ENCODE results near the gene FBP1. TPM values are rescaled to one million over a fixed set of nuclear protein-coding genes. Genes with fewer than 3 reads are reported as not detected.

FBP1 gene
- total and polyA plus RNA-seq, 10 of the 15 experiments (the other 5 are each of a cell fraction or from before 2014, with no cell fraction given), result 0.11 to 0.38 (median 0.15) TPM; not detected in 7

DNA sequence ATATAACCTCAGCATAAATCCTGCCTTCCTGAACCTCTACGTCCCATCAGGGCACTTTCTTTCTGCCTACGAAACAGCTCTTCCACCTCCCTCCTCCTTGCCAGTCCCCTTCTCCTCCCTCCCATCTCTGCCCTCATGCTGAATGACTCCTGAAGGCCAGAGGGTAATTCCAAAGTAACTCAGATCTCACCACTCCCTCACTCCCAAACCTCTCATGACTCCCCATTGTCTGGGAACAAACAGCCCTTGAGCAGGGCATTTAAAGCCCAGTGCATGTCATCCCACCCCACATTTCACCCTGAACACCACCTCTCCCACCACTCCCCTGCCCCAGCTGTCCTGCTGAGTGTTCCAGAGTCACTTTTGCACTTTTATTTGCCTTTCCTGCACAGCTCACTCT, 8.9 kb upstream of the FBP1 start:
- FAIRE-seq, result no peak

More for the DNA sequence above, 8.9 kb upstream of the FBP1 start:
- Histone ChIP-seq H3K27me3 (replicated peaks in 1 of 2; ENCODE audit: control insufficient read depth in 2 of 2, insufficient read depth in 2 of 2, low read length in 1 of 2) (no peaks in the 10 kb centered on the region), H3K79me2 (ENCODE audit: control insufficient read depth, insufficient read depth, low read length) (no peaks in the 10 kb centered on the region), H4K20me1 (ENCODE audit: control insufficient read depth, insufficient read depth) (no peaks in the 10 kb centered on the region), H2AFZ (ENCODE audit: control insufficient read depth, low read depth, low read length) (no peak overlapping the region), H3K36me3 (ENCODE audit: control insufficient read depth in 2 of 2, insufficient read depth in 2 of 2, low read length in 1 of 2) (no peaks in the 10 kb centered on the region), H3K9me3 (replicated peaks; ENCODE audit: control insufficient read depth, insufficient read depth, low read length) (no peaks in the 10 kb centered on the region), H3K27ac (ENCODE audit: control insufficient read depth, insufficient read depth) (no peak overlapping the region), H3K4me2 (ENCODE audit: control insufficient read depth, insufficient read depth) (no peak overlapping the region), H3K4me3 (no peak overlapping the region), H3K4me1 (ENCODE audit: control insufficient read depth, insufficient read depth, low read length) (no peaks in the 10 kb centered on the region), H3K9ac (ENCODE audit: control insufficient read depth, insufficient read depth, low read length) (no peak overlapping the region)
- intact Hi-C loops (cut with micrococcal nuclease; ENCODE audit: unreplicated experiment) (no loop called here), in situ Hi-C loops (cut with MboI) (no loop called here)
- no peak for ATAC-seq
- TF ChIP-seq, protein P1, sequence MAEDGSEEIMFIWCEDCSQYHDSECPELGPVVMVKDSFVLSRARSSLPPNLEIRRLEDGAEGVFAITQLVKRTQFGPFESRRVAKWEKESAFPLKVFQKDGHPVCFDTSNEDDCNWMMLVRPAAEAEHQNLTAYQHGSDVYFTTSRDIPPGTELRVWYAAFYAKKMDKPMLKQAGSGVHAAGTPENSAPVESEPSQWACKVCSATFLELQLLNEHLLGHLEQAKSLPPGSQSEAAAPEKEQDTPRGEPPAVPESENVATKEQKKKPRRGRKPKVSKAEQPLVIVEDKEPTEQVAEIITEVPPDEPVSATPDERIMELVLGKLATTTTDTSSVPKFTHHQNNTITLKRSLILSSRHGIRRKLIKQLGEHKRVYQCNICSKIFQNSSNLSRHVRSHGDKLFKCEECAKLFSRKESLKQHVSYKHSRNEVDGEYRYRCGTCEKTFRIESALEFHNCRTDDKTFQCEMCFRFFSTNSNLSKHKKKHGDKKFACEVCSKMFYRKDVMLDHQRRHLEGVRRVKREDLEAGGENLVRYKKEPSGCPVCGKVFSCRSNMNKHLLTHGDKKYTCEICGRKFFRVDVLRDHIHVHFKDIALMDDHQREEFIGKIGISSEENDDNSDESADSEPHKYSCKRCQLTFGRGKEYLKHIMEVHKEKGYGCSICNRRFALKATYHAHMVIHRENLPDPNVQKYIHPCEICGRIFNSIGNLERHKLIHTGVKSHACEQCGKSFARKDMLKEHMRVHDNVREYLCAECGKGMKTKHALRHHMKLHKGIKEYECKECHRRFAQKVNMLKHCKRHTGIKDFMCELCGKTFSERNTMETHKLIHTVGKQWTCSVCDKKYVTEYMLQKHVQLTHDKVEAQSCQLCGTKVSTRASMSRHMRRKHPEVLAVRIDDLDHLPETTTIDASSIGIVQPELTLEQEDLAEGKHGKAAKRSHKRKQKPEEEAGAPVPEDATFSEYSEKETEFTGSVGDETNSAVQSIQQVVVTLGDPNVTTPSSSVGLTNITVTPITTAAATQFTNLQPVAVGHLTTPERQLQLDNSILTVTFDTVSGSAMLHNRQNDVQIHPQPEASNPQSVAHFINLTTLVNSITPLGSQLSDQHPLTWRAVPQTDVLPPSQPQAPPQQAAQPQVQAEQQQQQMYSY (CRISPR knock-in tag; IDR thresholded peaks at IDR 0.05), result no peak
- ChIA-PET CTCF (interaction anchor here (0.7 to 1.9 kb wide), 2 partner anchors 21 to 33 kb away, joined by 4 read pairs; no protein-coding TSS in a partner anchor), RAD21 (ENCODE audit: unreplicated experiment) (no interaction called here), POLR2A (no interaction called here), SMC1A (ENCODE audit: uncharacterized antibody, unreplicated experiment) (interaction anchor here (1.2 kb wide), 1 partner anchor 8 kb away, joined by 3 read pairs; no protein-coding TSS in a partner anchor)
- no TSS peak for BruUV-seq (replicated peaks)
- WGBS (ENCODE audit: insufficient coverage, insufficient replicate concordance, low lambda C conversion rate, missing lambda C conversion rate), result 63% methylated on average over 2 of the region's 2 CpGs
- DNase-seq (ENCODE audit: low read depth, low spot score), result no peak

Data from GM12878 (cell line).